Naive B cell (primary cell): ENCODE measurements around the gene ALS2CL. TPM values are rescaled to one million over a fixed set of nuclear protein-coding genes. Genes with fewer than 3 reads are reported as not detected.
A peak's percentile ranks its signal among the peaks of the same experiment; 100 is the strongest.

Experiments
- ATAC-seq, 2 donors: fragments of 150-1000 bp; cut with Tn5 transposase; 2 replicates each; pipeline ENCODE4 v1.10.0; 2021; ENCODE audit warnings: low read depth in 2 of 2, mild to moderate bottlenecking in 2 of 2, moderate library complexity in 2 of 2
- DNase-seq: peaks from one replicate; pipeline ENCODE4 v3.0.0; 2022
- H3K27ac Mint-ChIP-seq, 6 donors: one replicate each; pipeline ENCODE4 v1.8.0; 2020 to 2022; ENCODE audit warnings: mild to moderate bottlenecking in 6 of 6, mixed read lengths in 6 of 6, moderate library complexity in 5 of 6, inconsistent platforms in 2 of 6
- H3K27me3 Mint-ChIP-seq, 3 donors: one replicate each; pipeline ENCODE4 v1.8.0; 2021 to 2022; ENCODE audit warnings: mixed read lengths in 3 of 3, mild to moderate bottlenecking in 1 of 3
- H3K36me3 Mint-ChIP-seq, 2 donors: one replicate each; pipeline ENCODE4 v1.8.0; 2020 to 2022; ENCODE audit warnings: mixed read lengths in 2 of 2, inconsistent platforms in 1 of 2, mild to moderate bottlenecking in 1 of 2
- H3K4me1 Mint-ChIP-seq, 3 donors: one replicate each; pipeline ENCODE4 v1.8.0; 2020 to 2022; ENCODE audit warnings: mixed read lengths in 3 of 3, inconsistent platforms in 1 of 3, mild to moderate bottlenecking in 1 of 3, moderate library complexity in 1 of 3
- H3K4me3 Mint-ChIP-seq, 8 donors: one replicate each; pipeline ENCODE4 v1.8.0; 2020 to 2022; ENCODE audit warnings: mild to moderate bottlenecking in 8 of 8, mixed read lengths in 8 of 8, moderate library complexity in 8 of 8, inconsistent platforms in 2 of 8
- H3K9me3 Mint-ChIP-seq, 7 donors: one replicate each; pipeline ENCODE4 v1.8.0; 2020 to 2022; ENCODE audit warnings: mixed read lengths in 7 of 7, mild to moderate bottlenecking in 5 of 7, inconsistent platforms in 2 of 7, moderate library complexity in 1 of 7
- polyA plus RNA-seq, 6 donors: library from polyadenylated mRNA; unstranded; fragments of 300-500 nt; fragmentation: Illumina TruSeq; gene quantifications; one replicate each; pipeline ENCODE4 v1.2.3, GENCODE V29; 2021; ENCODE audit warnings: low read depth in 6 of 6

ALS2CL gene
- polyA plus RNA-seq, 6 donors from 2014 or later = not detected

- Mint-ChIP-seq H3K4me3 (no peak overlapping the region), H3K27me3 (no peaks in the 10 kb centered on the region), H3K27ac (peak overlapping the region in 1 of 6 donors; percentile 61), H3K4me1 (no peaks in the 10 kb centered on the region), H3K36me3 (no peaks in the 10 kb centered on the region), H3K9me3 (no peaks in the 10 kb centered on the region)
- ATAC-seq (no peak), DNase-seq (no peak)
Measured at GRCh38 chr3:46712191-46713049, 18.9 kb upstream of the ALS2CL start.

GRCh38 chr3:46711760-46712159, 18.3 kb upstream of the ALS2CL start:
- H3K36me3 Mint-ChIP-seq = no peaks in the 10 kb centered on the region

GRCh38 chr3:46711305-46711704, 17.8 kb upstream of the ALS2CL start:
- H3K4me1 Mint-ChIP-seq = no peaks in the 10 kb centered on the region
- no peak overlapping the region for H3K4me3 Mint-ChIP-seq
- DNase-seq (no peak), ATAC-seq (no peak)
- H3K27me3 Mint-ChIP-seq = peaks cover 0 to 2% (median 0%) of the 10 kb centered on the region in 3 donors
- H3K27ac Mint-ChIP-seq = no peak overlapping the region
- H3K36me3 Mint-ChIP-seq = no peaks in the 10 kb centered on the region
- H3K9me3 Mint-ChIP-seq = no peaks in the 10 kb centered on the region

More at GRCh38 chr3:46711760-46712159, 18.3 kb upstream of the ALS2CL start:
- H3K4me1 Mint-ChIP-seq = no peaks in the 10 kb centered on the region
- no peaks in the 10 kb centered on the region for H3K27me3 Mint-ChIP-seq
- no peak overlapping the region for H3K27ac Mint-ChIP-seq
- no peak for DNase-seq
- H3K9me3 Mint-ChIP-seq = no peaks in the 10 kb centered on the region
- no peak overlapping the region for H3K4me3 Mint-ChIP-seq
- no peak for ATAC-seq

- Mint-ChIP-seq H3K9me3 (no peaks in the 10 kb centered on the region), H3K4me3 (no peak overlapping the region), H3K27ac (peak overlapping the region in 1 of 6 donors; percentile 34), H3K4me1 (no peaks in the 10 kb centered on the region), H3K36me3 (no peaks in the 10 kb centered on the region), H3K27me3 (peaks cover 0 to 7% (median 0%) of the 10 kb centered on the region in 3 donors)
- ATAC-seq (no peak), DNase-seq (no peak)
Measured at GRCh38 chr3:46710671-46711295, 17.3 kb upstream of the ALS2CL start.

- Mint-ChIP-seq H3K9me3 (no peaks in the 10 kb centered on the region), H3K4me3 (no peak overlapping the region), H3K27ac (no peak overlapping the region), H3K4me1 (no peaks in the 10 kb centered on the region), H3K27me3 (peaks cover 0 to 11% (median 0%) of the 10 kb centered on the region in 3 donors), H3K36me3 (no peaks in the 10 kb centered on the region)
- no peak for DNase-seq
- ATAC-seq = no peak
Measured at GRCh38 chr3:46710229-46710628, 16.8 kb upstream of the ALS2CL start.

- H3K9me3 Mint-ChIP-seq = no peaks in the 10 kb centered on the region
- peaks cover 0 to 11% (median 4%) of the 10 kb centered on the region in 3 donors for H3K27me3 Mint-ChIP-seq
- H3K36me3 Mint-ChIP-seq = no peaks in the 10 kb centered on the region
- H3K4me3 Mint-ChIP-seq = no peak overlapping the region
- no peaks in the 10 kb centered on the region for H3K4me1 Mint-ChIP-seq
- no peak for DNase-seq
- ATAC-seq = no peak
- H3K27ac Mint-ChIP-seq = peak overlapping the region in 1 of 6 donors; percentile 66
Measured at GRCh38 chr3:46709721-46710120, 16.2 kb upstream of the ALS2CL start.

- Mint-ChIP-seq H3K9me3 (no peaks in the 10 kb centered on the region), H3K4me3 (no peak overlapping the region), H3K27me3 (peaks cover 0 to 11% (median 4%) of the 10 kb centered on the region in 3 donors), H3K4me1 (no peaks in the 10 kb centered on the region), H3K36me3 (no peaks in the 10 kb centered on the region), H3K27ac (peak overlapping the region in 2 of 6 donors; percentile 22 to 66)
- ATAC-seq (no peak), DNase-seq (no peak)
Measured at GRCh38 chr3:46709157-46709654, 15.7 kb upstream of the ALS2CL start.

- Mint-ChIP-seq H3K36me3 (no peaks in the 10 kb centered on the region), H3K27me3 (peaks cover 0 to 17% (median 4%) of the 10 kb centered on the region in 3 donors), H3K4me1 (no peaks in the 10 kb centered on the region), H3K4me3 (no peak overlapping the region), H3K27ac (no peak overlapping the region), H3K9me3 (no peaks in the 10 kb centered on the region)
- DNase-seq (no peak), ATAC-seq (no peak)
Measured at GRCh38 chr3:46708401-46709156, 15.1 kb upstream of the ALS2CL start.

- Mint-ChIP-seq H3K9me3 (no peaks in the 10 kb centered on the region), H3K4me3 (no peak overlapping the region), H3K27me3 (peaks cover 3 to 25% (median 4%) of the 10 kb centered on the region in 3 donors), H3K36me3 (no peaks in the 10 kb centered on the region), H3K4me1 (no peaks in the 10 kb centered on the region), H3K27ac (no peak overlapping the region)
- no peak for DNase-seq
- no peak for ATAC-seq
Measured at GRCh38 chr3:46707601-46708011, 14.1 kb upstream of the ALS2CL start.

- no peak for DNase-seq
Measured at GRCh38 chr3:46706771-46707582, 13.5 kb upstream of the ALS2CL start.

GRCh38 chr3:46705751-46706552, 12.5 kb upstream of the ALS2CL start:
- Mint-ChIP-seq H3K9me3 (peaks cover 0 to 2% (median 0%) of the 10 kb centered on the region in 7 donors), H3K27me3 (peaks cover 14 to 36% (median 15%) of the 10 kb centered on the region in 3 donors), H3K27ac (peak overlapping the region in 1 of 6 donors; percentile 59), H3K4me3 (no peak overlapping the region), H3K36me3 (no peaks in the 10 kb centered on the region), H3K4me1 (peaks cover 0 to 2% (median 0%) of the 10 kb centered on the region in 3 donors)
- DNase-seq (no peak), ATAC-seq (no peak)

More at GRCh38 chr3:46706771-46707582, 13.5 kb upstream of the ALS2CL start:
- Mint-ChIP-seq H3K4me1 (no peaks in the 10 kb centered on the region), H3K4me3 (no peak overlapping the region), H3K36me3 (no peaks in the 10 kb centered on the region), H3K9me3 (no peaks in the 10 kb centered on the region), H3K27me3 (peaks cover 9 to 31% (median 10%) of the 10 kb centered on the region in 3 donors), H3K27ac (peak overlapping the region in 1 of 6 donors; percentile 60)
- ATAC-seq = no peak

- Mint-ChIP-seq H3K4me1 (peaks cover 0 to 2% (median 0%) of the 10 kb centered on the region in 3 donors), H3K27ac (no peak overlapping the region), H3K9me3 (peaks cover 0 to 2% (median 0%) of the 10 kb centered on the region in 7 donors), H3K27me3 (peaks cover 14 to 44% (median 15%) of the 10 kb centered on the region in 3 donors), H3K36me3 (no peaks in the 10 kb centered on the region), H3K4me3 (no peak overlapping the region)
- peak; percentile 75 to 85 for ATAC-seq
- peak; percentile 64 for DNase-seq
Measured at GRCh38 chr3:46705022-46705530, 11.6 kb upstream of the ALS2CL start.
